HEK293T (cell line): Measurements from ENCODE around the gene FANCE.

Experiments used
- NFRKB ChIP-seq: fragments of 450-650 bp; IDR thresholded peaks from 2 replicates; pipeline ENCODE4 v1.6.1; 2016; ENCODE audit warnings: mild to moderate bottlenecking, moderate library complexity
- SUZ12 ChIP-seq: fragments of 450-650 bp; IDR thresholded peaks from 2 replicates; pipeline ENCODE4 v1.6.1; 2016; ENCODE audit warnings: mild to moderate bottlenecking
- TARDBP ChIP-seq: fragments of 450-650 bp; IDR thresholded peaks from 2 replicates; pipeline ENCODE4 v1.6.1; 2016

GRCh38 chr6:35441205-35441604 is 10.9 kb upstream of the FANCE start:
- TF ChIP-seq SUZ12 = no peak
- TF ChIP-seq TARDBP = no peak
- TF ChIP-seq NFRKB = no peak
